ENCODE measurements around the gene PKD1L1. TPM values are rescaled to one million over a fixed set of nuclear protein-coding genes. Genes with fewer than 3 reads are reported as not detected.
"Not testable (repeated sequence)": the region's sequence is repeated elsewhere in the genome, so short reads cannot be mapped to it uniquely, and the experiment has no call there.

Gene PKD1L1
- total RNA-seq, 1 donor from 2014 or later = 0.20 TPM

- DNase-seq (ENCODE audit: low read depth in 2 of 2) = no peak
Measured at GRCh38 chr7:47939425-47940036, 8.7 kb downstream of the PKD1L1 start.

DNA sequence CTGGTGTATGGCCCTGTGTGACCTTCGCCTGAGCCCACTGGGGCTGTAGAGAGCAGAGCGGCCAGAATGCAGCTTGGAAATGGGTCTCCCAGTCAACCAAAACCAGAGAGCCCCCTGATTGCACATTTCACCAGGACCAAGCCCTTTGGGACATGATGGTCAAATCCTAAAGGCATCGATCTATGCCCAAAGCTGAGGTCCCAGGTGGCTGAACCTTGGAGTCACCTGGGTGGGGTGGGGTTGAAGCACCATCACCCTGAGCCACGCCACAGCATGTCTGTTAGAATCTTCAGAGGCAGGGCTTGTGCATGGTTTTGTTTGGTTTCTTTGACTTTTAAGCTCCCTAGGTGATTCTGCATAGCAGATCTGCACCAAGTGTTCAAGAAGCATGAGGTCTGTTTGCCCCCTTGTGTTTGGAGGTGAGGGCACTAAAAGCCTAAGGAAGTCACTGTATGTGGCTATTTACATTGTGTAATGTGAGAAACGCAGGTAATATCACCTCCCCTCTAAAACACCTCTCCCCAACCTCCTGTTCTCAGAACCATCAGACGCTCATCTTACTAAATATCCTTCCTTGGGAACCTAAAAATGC, 9.6 kb downstream of the PKD1L1 start:
- DNase-seq (ENCODE audit: low read depth in 2 of 2) = no peak

DNA sequence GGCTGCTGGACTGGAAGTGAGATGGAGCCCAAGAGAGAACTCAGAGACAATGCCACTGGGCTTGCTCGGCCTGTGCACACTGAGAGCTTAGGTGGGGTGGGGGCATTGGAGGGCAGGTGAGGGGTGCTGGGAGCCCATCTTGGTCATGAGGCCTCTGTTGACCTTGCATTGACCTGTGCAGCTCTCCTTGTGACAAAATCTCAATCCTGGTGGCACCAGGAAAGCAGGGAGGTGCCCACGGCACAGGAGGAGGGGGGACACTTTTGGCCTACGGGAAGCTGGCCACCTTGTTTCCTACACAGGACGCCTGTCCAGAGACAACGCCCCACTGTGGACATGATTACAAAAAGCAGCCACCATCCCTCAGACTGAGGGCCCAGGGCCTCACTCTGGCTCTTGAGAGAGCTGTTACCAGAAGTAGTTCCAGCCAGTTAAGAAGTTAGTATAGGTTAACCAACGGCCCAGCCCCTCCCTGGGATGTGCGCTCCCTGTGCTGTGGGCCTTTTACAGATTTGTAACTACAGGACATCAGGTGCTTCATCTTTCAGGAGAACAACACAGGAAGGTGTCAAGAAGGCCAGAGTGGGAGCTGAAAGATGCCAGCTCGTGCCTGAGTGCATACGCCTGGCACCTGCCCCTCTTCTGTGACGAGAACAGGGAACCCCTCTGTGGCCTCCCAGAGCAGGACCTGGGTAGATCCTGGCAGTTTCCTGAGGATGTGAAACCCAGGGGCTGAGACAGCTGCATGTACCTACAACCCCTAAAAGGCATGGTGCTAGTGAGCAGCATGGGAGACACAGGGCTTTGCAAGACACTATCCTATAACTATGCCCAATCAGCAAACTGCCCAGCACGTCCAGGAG, 10.3 kb downstream of the PKD1L1 start:
- DNase-seq (ENCODE audit: low read depth in 2 of 2) = no peak

DNA sequence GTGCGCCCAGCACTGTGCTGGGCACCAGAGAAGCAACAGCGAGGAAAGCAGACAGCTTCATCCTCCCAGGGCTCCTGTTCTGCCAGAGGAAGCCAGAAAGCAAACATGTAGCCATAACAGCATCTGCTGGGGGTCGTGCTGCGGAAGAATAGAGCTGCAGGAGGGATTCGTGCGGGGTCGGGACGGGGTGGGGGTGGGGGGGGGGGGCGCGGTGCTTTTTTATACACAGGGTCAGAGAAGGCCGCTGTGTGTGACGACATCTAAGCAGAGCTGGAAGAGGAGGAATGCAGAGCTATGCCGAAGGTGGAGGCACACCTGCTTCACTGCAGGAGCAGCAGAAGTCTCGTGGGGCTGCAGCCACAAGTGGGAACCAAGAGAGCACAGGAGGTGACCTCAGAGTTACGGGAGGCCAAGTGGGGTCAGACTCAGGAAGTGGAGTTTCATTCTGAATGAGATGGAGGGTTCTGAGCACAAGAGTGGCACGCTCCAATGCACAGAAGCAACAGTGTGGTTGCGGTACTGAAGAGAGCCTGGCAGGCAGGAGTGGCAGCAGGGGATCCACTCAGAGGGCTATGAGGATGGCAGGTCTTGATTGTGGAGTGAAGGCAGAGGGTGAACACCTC, 11.1 kb downstream of the PKD1L1 start:
- no peak for DNase-seq (ENCODE audit: low read depth in 2 of 2)

- DNase-seq (ENCODE audit: low read depth in 2 of 2) = no peak
Measured at GRCh38 chr7:47936323-47936722, 11.9 kb downstream of the PKD1L1 start.

DNA sequence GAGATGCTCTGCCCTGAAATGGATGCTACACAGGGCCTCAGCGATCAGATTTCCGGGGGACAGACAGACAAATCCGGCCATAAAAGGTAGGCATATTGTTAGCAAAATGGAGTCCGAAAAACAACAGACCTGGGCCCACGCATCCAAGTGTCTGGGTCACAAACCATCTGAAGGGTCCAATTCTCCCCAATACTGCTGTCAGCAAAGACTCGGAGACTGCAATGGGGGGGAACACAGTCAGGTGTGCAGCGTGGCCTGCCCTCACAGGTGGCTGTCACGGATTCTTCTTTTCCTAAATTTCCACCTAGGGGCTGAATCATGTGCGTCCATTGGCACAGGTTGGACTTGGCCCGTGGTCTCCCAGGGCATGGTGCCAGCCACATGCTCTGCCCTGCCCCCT, 12.9 kb downstream of the PKD1L1 start:
- DNase-seq (ENCODE audit: low read depth in 2 of 2) = no peak

DNA sequence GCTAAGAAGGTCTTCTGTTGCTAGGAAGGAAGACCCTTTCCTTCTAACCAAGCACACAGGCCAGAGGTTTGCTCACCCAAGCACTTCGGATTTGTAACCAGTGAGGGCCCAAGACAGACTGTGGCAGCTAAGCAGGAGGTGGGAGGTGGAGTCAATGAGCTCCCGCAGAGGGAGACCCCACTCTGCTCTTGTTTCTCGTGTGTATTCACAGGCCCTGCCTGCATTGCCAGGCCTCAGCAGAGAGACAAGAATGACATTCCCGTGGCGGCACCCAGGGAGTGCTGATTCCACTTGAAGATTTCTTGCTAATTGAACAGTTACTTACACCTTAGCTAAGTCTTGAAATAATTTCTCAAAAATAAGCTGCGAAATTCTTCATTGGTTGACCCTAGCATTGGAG, 13.4 kb downstream of the PKD1L1 start:
- DNase-seq (ENCODE audit: low read depth in 2 of 2) = no peak

DNA sequence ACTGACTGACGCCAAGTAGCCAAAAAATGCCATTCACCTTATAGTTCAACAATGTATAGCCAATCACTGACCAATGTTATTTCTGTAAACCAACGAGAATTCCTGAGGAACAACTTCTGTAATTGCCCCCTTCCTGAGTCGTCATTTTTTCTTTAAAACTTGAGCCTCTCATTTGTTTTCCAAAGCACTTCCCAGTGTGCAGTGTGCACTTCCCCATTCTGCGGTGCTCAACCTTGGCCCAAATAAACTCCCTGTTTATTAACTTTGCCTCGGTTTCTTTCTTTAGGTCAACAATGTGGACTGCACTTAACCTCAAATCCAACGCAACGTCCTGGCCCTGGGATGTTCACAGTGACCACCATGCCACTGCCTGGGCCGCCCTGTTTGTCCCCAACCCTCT, 15.1 kb downstream of the PKD1L1 start:
- DNase-seq (ENCODE audit: low read depth in 2 of 2) = no peak

- no peak for DNase-seq (ENCODE audit: low read depth in 2 of 2)
Measured at GRCh38 chr7:47932466-47933037, 15.7 kb downstream of the PKD1L1 start.

GRCh38 chr7:47932016-47932415, 16.2 kb downstream of the PKD1L1 start:
- DNase-seq (ENCODE audit: low read depth in 2 of 2) = no peak

- DNase-seq (ENCODE audit: low read depth in 2 of 2) = no peak
Measured at GRCh38 chr7:47931005-47932004, 17.0 kb downstream of the PKD1L1 start.

- DNase-seq (ENCODE audit: low read depth in 2 of 2) = no peak
Measured at GRCh38 chr7:47924266-47924665, 24.0 kb downstream of the PKD1L1 start.

DNA sequence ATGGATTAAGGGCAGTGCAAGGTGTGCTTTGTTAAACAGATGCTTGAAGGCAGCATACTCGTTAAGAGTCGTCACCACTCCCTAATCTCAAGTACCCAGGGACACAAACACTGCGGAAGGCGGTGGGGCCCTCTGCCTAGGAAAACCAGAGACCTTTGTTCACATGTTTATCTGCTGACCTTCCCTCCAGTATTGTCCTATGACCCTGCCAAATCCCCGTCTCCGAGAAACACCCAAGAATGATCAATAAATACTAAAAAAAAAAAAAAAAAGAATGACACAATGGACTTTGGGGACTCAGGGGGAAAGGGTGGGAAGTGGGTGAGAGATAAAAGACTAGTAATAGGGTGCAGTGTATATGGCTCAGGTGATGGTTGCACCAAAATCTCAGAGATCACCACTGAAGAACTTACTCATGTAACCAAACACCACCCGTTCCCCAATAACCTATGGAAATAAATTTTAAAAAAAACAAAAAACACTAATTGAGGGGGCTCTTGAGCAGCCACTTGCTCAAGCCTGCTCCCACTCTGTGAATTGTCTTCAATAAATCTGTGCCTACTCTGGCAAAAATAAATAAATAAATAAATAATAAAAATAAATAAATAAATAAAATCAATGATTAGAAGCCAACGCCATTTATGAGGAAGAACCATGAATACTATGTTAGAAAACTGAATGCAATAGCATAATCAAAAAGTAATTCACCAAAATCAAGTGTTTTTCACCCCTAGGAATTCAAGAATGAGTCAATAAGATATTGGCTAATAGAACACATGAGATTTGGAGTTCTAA, 25.0 kb downstream of the PKD1L1 start:
- DNase-seq (ENCODE audit: low read depth in 2 of 2) = not testable (repeated sequence)

GRCh38 chr7:47916514-47916913, 31.8 kb downstream of the PKD1L1 start:
- DNase-seq (ENCODE audit: low read depth in 2 of 2) = not testable (repeated sequence)

DNA sequence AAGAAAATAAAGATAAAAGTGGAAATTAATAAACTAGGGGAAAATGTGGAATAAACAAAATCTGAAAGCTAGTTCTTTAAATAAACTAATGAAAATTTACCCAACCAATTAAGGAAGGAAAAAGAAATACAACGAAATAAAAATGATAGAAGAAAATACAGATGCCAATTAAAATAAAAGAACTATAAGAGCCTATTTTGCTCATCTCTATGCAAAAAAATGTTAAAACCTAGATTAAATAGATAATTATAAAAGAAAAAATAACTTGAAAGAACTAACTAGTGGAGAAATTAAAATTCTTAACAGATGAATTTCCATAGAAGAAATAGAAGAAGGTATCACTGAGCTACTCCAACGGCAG, 32.7 kb downstream of the PKD1L1 start:
- DNase-seq (ENCODE audit: low read depth in 2 of 2) = no peak

DNA sequence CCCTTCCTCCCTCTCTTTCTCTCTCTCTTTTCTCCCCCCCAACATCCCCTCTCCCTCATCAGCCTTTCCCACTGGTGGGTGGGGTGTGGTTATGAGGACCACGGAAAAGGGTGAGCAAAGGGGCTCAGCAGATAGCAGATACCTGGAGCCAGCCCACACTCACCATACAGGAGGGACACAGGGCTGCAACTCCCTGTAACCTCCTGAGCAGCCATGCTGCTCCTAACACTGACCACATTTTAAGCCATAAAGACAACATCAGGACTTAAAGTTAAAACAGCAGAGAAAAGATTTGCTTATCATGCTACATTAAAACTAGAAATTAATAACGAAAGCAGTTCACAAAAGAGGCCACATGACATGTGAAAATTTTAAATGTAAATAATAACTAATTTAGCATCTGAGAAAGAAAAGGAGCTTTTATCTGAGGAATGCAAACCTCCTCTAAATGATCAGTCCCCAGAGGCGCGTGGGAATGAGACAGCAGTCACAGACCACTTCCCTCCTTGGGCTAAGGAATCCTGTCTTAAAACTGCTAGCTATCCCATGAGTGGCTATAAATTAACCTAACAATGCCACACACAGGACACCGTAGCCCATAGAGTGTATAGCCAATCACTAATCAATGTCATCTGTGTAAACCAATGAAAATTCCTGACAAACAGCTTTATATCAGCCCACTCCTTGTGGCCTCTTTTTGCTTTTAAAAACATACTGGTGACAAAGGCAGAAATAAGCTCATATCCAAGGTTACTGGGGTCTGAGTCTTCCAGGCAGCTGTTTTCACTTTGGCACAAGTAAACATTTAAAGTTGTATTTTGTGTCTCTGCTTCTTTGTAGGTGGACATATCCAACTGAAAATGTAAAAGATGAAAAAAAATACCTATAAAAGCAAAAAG, 33.3 kb downstream of the PKD1L1 start:
- no peak for DNase-seq (ENCODE audit: low read depth in 2 of 2)

- no peak for DNase-seq (ENCODE audit: low read depth in 2 of 2)
Measured at GRCh38 chr7:47912332-47912731, 35.9 kb downstream of the PKD1L1 start.

DNA sequence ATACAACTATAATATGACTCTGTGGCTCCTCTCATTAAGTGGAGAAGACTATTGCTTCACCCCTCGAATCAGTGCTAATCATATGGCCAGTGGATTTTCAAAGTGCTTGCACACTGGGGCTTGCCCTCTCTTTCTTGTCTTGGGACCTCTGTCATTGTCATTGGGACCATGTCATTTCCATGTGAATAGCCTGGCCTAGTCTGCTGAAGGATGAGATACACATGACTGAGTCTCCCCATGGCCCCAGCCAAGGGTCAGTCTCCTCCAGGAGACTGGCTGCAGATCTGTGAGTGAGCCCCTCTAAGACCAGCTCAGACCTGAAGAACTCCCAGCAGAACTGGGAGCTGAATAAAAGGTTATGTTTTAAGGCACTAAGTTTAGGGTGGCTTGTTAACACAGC, 39.5 kb downstream of the PKD1L1 start:
- DNase-seq (ENCODE audit: low read depth in 2 of 2) = no peak

Measured in lung microvascular endothelial cell (primary cell).